Stimulated activated CD8-positive, alpha-beta memory T cell treated with anti-CD3 and anti-CD28 coated beads, Interleukin-2, amount 100 ng/mL, for 1 hour (primary cell): ENCODE data around the gene DDIT4.
A peak's percentile ranks its signal among the peaks of the same experiment; 100 is the strongest.
"Not testable (repeated sequence)": the region's sequence is repeated elsewhere in the genome, so short reads cannot be mapped to it uniquely, and the experiment has no call there.

ENCODE experiments used
- DNase-seq, 2 donors: peaks; one replicate each; pipeline ENCODE4 v3.0.0-alpha.2; 2020; ENCODE audit warnings: low read depth in 2 of 2

DDIT4 gene

GRCh38 chr10:72295330-72295910 is 21.7 kb downstream of the DDIT4 start:
- no peak for DNase-seq

- not testable (repeated sequence) for DNase-seq
Observed at GRCh38 chr10:72296829-72297280, 23.1 kb downstream of the DDIT4 start.

GRCh38 chr10:72297281-72297804 is 23.6 kb downstream of the DDIT4 start:
- peak; percentile 90 to 91 for DNase-seq

- peak; percentile 73 to 77 for DNase-seq
Observed at GRCh38 chr10:72297805-72298591, 24.3 kb downstream of the DDIT4 start.

GRCh38 chr10:72298592-72299519 is 25.1 kb downstream of the DDIT4 start:
- DNase-seq, result no peak

GRCh38 chr10:72303424-72304128 is 29.9 kb downstream of the DDIT4 start:
- DNase-seq, result no peak

GRCh38 chr10:72306215-72306760 is 32.6 kb downstream of the DDIT4 start:
- DNase-seq, result no peak

GRCh38 chr10:72307711-72308110 is 34.0 kb downstream of the DDIT4 start:
- not testable (repeated sequence) for DNase-seq

GRCh38 chr10:72308320-72308987 is 34.7 kb downstream of the DDIT4 start:
- DNase-seq, result no peak

GRCh38 chr10:72309290-72310240 is 35.8 kb downstream of the DDIT4 start:
- no peak for DNase-seq

- DNase-seq, result no peak
Observed at GRCh38 chr10:72310241-72310633, 36.5 kb downstream of the DDIT4 start.

GRCh38 chr10:72310636-72311035 is 36.9 kb downstream of the DDIT4 start:
- DNase-seq, result no peak

GRCh38 chr10:72311667-72312066 is 37.9 kb downstream of the DDIT4 start:
- no peak for DNase-seq

- no peak for DNase-seq
Observed at GRCh38 chr10:72312865-72313391, 39.2 kb downstream of the DDIT4 start.

GRCh38 chr10:72314263-72314662 is 40.5 kb downstream of the DDIT4 start:
- no peak for DNase-seq

GRCh38 chr10:72315054-72315453 is 41.3 kb downstream of the DDIT4 start:
- DNase-seq, result no peak

GRCh38 chr10:72315611-72316385 is 42.1 kb downstream of the DDIT4 start:
- DNase-seq, result no peak

- DNase-seq, result no peak
Observed at GRCh38 chr10:72316386-72316700, 42.6 kb downstream of the DDIT4 start.
